NCI-H526 (cell line): ENCODE measurements around the gene MAP7D1.

Experiments
- DNase-seq, 2 experiments: peaks; one replicate each; lab custom pipeline; 2025; lab: John Stamatoyannopoulos, UW

MAP7D1 gene

GRCh38 chr1:36126797-36127500 is 29.0 kb upstream of the MAP7D1 start:
- DNase-seq: no peak

- DNase-seq: no peak
Observed at GRCh38 chr1:36128126-36128904, 27.6 kb upstream of the MAP7D1 start.

- no peak for DNase-seq
Observed at GRCh38 chr1:36128905-36129206, 27.1 kb upstream of the MAP7D1 start.

GRCh38 chr1:36132029-36132428 is 23.9 kb upstream of the MAP7D1 start:
- no peak for DNase-seq

GRCh38 chr1:36133484-36133883 is 22.5 kb upstream of the MAP7D1 start:
- no peak for DNase-seq

- no peak for DNase-seq
Observed at GRCh38 chr1:36134031-36134430, 21.9 kb upstream of the MAP7D1 start.

- DNase-seq: peak; percentile 41 to 83
Observed at GRCh38 chr1:36134505-36135329, 21.2 kb upstream of the MAP7D1 start.

- DNase-seq: no peak
Observed at GRCh38 chr1:36135330-36135667, 20.7 kb upstream of the MAP7D1 start.

- DNase-seq: no peak
Observed at GRCh38 chr1:36135796-36136195, 20.2 kb upstream of the MAP7D1 start.

- no peak for DNase-seq
Observed at GRCh38 chr1:36136535-36136934, 19.4 kb upstream of the MAP7D1 start.

GRCh38 chr1:36137226-36137625 is 18.7 kb upstream of the MAP7D1 start:
- DNase-seq: no peak

GRCh38 chr1:36137776-36138175 is 18.2 kb upstream of the MAP7D1 start:
- DNase-seq: no peak

- no peak for DNase-seq
Observed at GRCh38 chr1:36139521-36139920, 16.4 kb upstream of the MAP7D1 start.

GRCh38 chr1:36142121-36142520 is 13.8 kb upstream of the MAP7D1 start:
- no peak for DNase-seq

- no peak for DNase-seq
Observed at GRCh38 chr1:36143424-36143823, 12.5 kb upstream of the MAP7D1 start.

GRCh38 chr1:36144413-36144812 is 11.5 kb upstream of the MAP7D1 start:
- DNase-seq: no peak

GRCh38 chr1:36148821-36149236 is 7.1 kb upstream of the MAP7D1 start:
- DNase-seq: no peak

GRCh38 chr1:36149237-36149972 is 6.6 kb upstream of the MAP7D1 start, which contains the start of gene TRAPPC3:
Gene TRAPPC3 (minus strand): TSS chr1:36149486. CDS start chr1:36149378, 108 bp downstream.
- DNase-seq: peak; percentile 100

GRCh38 chr1:36149973-36150295 is 6.0 kb upstream of the MAP7D1 start:
- DNase-seq: peak in 1 of 2 experiments; percentile 56

GRCh38 chr1:36150296-36151133 is 5.4 kb upstream of the MAP7D1 start:
- peak; percentile 90 to 97 for DNase-seq

- DNase-seq: no peak
Observed at GRCh38 chr1:36151134-36151844, 4.7 kb upstream of the MAP7D1 start.
